Ascending aorta (tissue), 2 donors: ENCODE results near the gene SLC51B. TPM values are rescaled to one million over a fixed set of nuclear protein-coding genes. Genes with fewer than 3 reads are reported as not detected.

Experiments
- DNase-seq, 2 donors: peaks; one replicate each; pipeline ENCODE4 v3.0.0-alpha.2; 2019; ENCODE audit warnings: low spot score in 2 of 2
- H3K27ac ChIP-seq, 2 donors: fragments of 200-600 bp; sonication (generic); one replicate each; pipeline ENCODE4 v1.5.1; 2016 to 2017; ENCODE audit warnings: mild to moderate bottlenecking in 1 of 2
- H3K27me3 ChIP-seq: fragments of 200-600 bp; sonication (generic); one replicate; pipeline ENCODE4 v1.5.1; 2017
- H3K36me3 ChIP-seq, 2 donors: fragments of 200-600 bp; sonication (generic); one replicate each; pipeline ENCODE4 v1.5.1; 2016
- H3K4me1 ChIP-seq, 2 donors: fragments of 200-600 bp; sonication (generic); one replicate each; pipeline ENCODE4 v1.5.1; 2016 to 2017; ENCODE audit warnings: mild to moderate bottlenecking in 1 of 2
- H3K4me3 ChIP-seq, 2 donors: fragments of 200-600 bp; sonication (generic); one replicate each; pipeline ENCODE4 v1.5.1; 2016 to 2017; ENCODE audit warnings: mild to moderate bottlenecking in 1 of 2
- H3K9me3 ChIP-seq, 2 donors: fragments of 200-600 bp; sonication (generic); one replicate each; pipeline ENCODE4 v1.5.1; 2016
- CTCF ChIP-seq, 3 experiments: fragments of 200-600 bp in 2 of 3; fragments of 450-650 bp in 1 of 3; sonication (generic) in 2 of 3; IDR thresholded peaks; one replicate each; pipeline ENCODE4 v1.5.1; 2016 to 2019; ENCODE audit warnings: antibody characterized with exemption in 3 of 3, mild to moderate bottlenecking in 1 of 3, moderate library complexity in 1 of 3
- intact Hi-C: fragments of 100-400 bp; cut with DNase I; formaldehyde crosslinking; loops from one replicate; pipeline ENCODE4 v1.15.1; 2023
- total RNA-seq: library from RNA; depleted of rRNA; stranded (reverse); fragments of >200 nt; gene quantifications from one replicate; pipeline ENCODE4 v1.1.0, GENCODE V29; 2016

SLC51B gene
- total RNA-seq, 1 donor from 2014 or later: not detected

- TF ChIP-seq CTCF (IDR thresholded peaks at IDR 0.05): peak in 2 of 3 experiments; percentile 36 to 56
- H3K4me1 ChIP-seq: peaks cover 46 to 67% of the 10 kb centered on the region in 2 donors
- H3K27me3 ChIP-seq: no peaks in the 10 kb centered on the region
- no peaks in the 10 kb centered on the region for H3K9me3 ChIP-seq
- no peaks in the 10 kb centered on the region for H3K36me3 ChIP-seq
- no peak for DNase-seq
- H3K27ac ChIP-seq: peak overlapping the region; percentile 96 to 98
- no peak overlapping the region for H3K4me3 ChIP-seq
- intact Hi-C loops: loop anchor here (1.0 kb wide), 1 partner anchor 29 kb away; no protein-coding TSS in a partner anchor
These were observed 38.1 kb downstream of the SLC51B start for GRCh38 chr15:65083262-65083701.

GRCh38 chr15:65084500-65085206 lies 39.5 kb downstream of the SLC51B start:
- intact Hi-C loops: no loop called here
- Histone ChIP-seq H3K36me3 (no peaks in the 10 kb centered on the region), H3K4me3 (no peak overlapping the region), H3K9me3 (no peaks in the 10 kb centered on the region), H3K4me1 (peaks cover 58 to 76% of the 10 kb centered on the region in 2 donors), H3K27ac (peak overlapping the region; percentile 96 to 98), H3K27me3 (no peaks in the 10 kb centered on the region)
- no peak for DNase-seq
- TF ChIP-seq CTCF (IDR thresholded peaks at IDR 0.05): no peak

- Histone ChIP-seq H3K4me1 (peaks cover 58 to 80% of the 10 kb centered on the region in 2 donors), H3K27me3 (no peaks in the 10 kb centered on the region), H3K36me3 (no peaks in the 10 kb centered on the region), H3K27ac (peak overlapping the region; percentile 96 to 98), H3K9me3 (no peaks in the 10 kb centered on the region), H3K4me3 (no peak overlapping the region)
- intact Hi-C loops: no loop called here
- DNase-seq: no peak
- TF ChIP-seq CTCF (IDR thresholded peaks at IDR 0.05): no peak
These were observed 40.1 kb downstream of the SLC51B start for GRCh38 chr15:65085207-65085753.

GRCh38 chr15:65085990-65086679 lies 40.9 kb downstream of the SLC51B start:
- H3K9me3 ChIP-seq: no peaks in the 10 kb centered on the region
- H3K4me3 ChIP-seq: no peak overlapping the region
- DNase-seq: no peak
- no peaks in the 10 kb centered on the region for H3K27me3 ChIP-seq
- intact Hi-C loops: no loop called here
- H3K36me3 ChIP-seq: no peaks in the 10 kb centered on the region
- peaks cover 56 to 82% of the 10 kb centered on the region in 2 donors for H3K4me1 ChIP-seq
- H3K27ac ChIP-seq: peak overlapping the region; percentile 96 to 98
- TF ChIP-seq CTCF (IDR thresholded peaks at IDR 0.05): peak in 1 of 3 experiments; percentile 27

- Histone ChIP-seq H3K4me3 (no peak overlapping the region), H3K36me3 (no peaks in the 10 kb centered on the region), H3K27ac (peak overlapping the region; percentile 96 to 98), H3K27me3 (no peaks in the 10 kb centered on the region), H3K4me1 (peaks cover 55 to 84% of the 10 kb centered on the region in 2 donors), H3K9me3 (no peaks in the 10 kb centered on the region)
- DNase-seq: no peak
- no peak for TF ChIP-seq CTCF (IDR thresholded peaks at IDR 0.05)
- intact Hi-C loops: no loop called here
These were observed 41.5 kb downstream of the SLC51B start for GRCh38 chr15:65086680-65087111.
